Embryonic facial prominence (tissue), 1 donor: ENCODE results near the gene POLR2L.

Source experiments
- DNase-seq: peaks from one replicate; pipeline ENCODE4 v3.0.0-alpha.2; 2016; ENCODE audit errors: extremely low spot score

The POLR2L gene

GRCh38 chr11:826836-827145, 15.5 kb downstream of the POLR2L start:
- DNase-seq = no peak

- DNase-seq = no peak
Observed at GRCh38 chr11:826227-826621, 16.1 kb downstream of the POLR2L start.

- no peak for DNase-seq
Observed at GRCh38 chr11:825366-826226, 16.7 kb downstream of the POLR2L start.

GRCh38 chr11:824942-825341, 17.4 kb downstream of the POLR2L start:
- no peak for DNase-seq

GRCh38 chr11:824292-824880, 17.9 kb downstream of the POLR2L start:
- no peak for DNase-seq

GRCh38 chr11:823441-824291, 18.7 kb downstream of the POLR2L start:
- DNase-seq = no peak

- DNase-seq = no peak
Observed at GRCh38 chr11:821512-822371, 20.6 kb downstream of the POLR2L start.

GRCh38 chr11:820655-821511, 21.4 kb downstream of the POLR2L start:
- no peak for DNase-seq

GRCh38 chr11:819943-820649, 22.2 kb downstream of the POLR2L start:
- no peak for DNase-seq

- DNase-seq = peak; percentile 72
Observed at GRCh38 chr11:819129-819931, 23.0 kb downstream of the POLR2L start.

- DNase-seq = no peak
Observed at GRCh38 chr11:818396-819128, 23.8 kb downstream of the POLR2L start, which contains the start of gene PNPLA2. TSS of gene PNPLA2 (plus strand) at chr11:818914. CDS start at chr11:819719, 805 bp downstream.

- DNase-seq = no peak
Observed at GRCh38 chr11:816433-816779, 25.9 kb downstream of the POLR2L start.

- DNase-seq = no peak
Observed at GRCh38 chr11:815675-816432, 26.5 kb downstream of the POLR2L start.

GRCh38 chr11:813456-814096, 28.8 kb downstream of the POLR2L start:
- no peak for DNase-seq

- no peak for DNase-seq
Observed at GRCh38 chr11:813072-813455, 29.3 kb downstream of the POLR2L start.

- no peak for DNase-seq
Observed at GRCh38 chr11:812390-812789, 29.9 kb downstream of the POLR2L start.
